Neutrophil (primary cell): ENCODE data around the gene DPP7.
"Not testable (repeated sequence)": the region's sequence is repeated elsewhere in the genome, so short reads cannot be mapped to it uniquely, and the experiment has no call there.

Experiments used
- H3K27ac ChIP-seq: fragments of 200-600 bp; sonication (generic); 2 replicates; pipeline ENCODE4 v1.5.1; 2016; ENCODE audit warnings: mild to moderate bottlenecking, moderate library complexity
- H3K27me3 ChIP-seq: fragments of 200-600 bp; sonication (generic); 2 replicates; pipeline ENCODE4 v1.6.0; 2016; ENCODE audit warnings: mild to moderate bottlenecking
- H3K36me3 ChIP-seq: fragments of 200-600 bp; sonication (generic); 2 replicates; pipeline ENCODE4 v1.5.1; 2017
- H3K4me1 ChIP-seq, 2 experiments: fragments of 200-600 bp in 1 of 2; sonication (generic) in 1 of 2; 1 replicate in 1 of 2; 2 replicates in 1 of 2; pipeline versions ENCODE4 v1.5.1 to v1.6.1; 2013 to 2016; ENCODE audit warnings: low read depth in 1 of 2, low read length in 1 of 2, mild to moderate bottlenecking in 1 of 2, moderate library complexity in 1 of 2; ENCODE audit not compliant: control insufficient read depth in 1 of 2, insufficient read depth in 1 of 2
- H3K4me3 ChIP-seq, 2 experiments: fragments of 200-600 bp in 1 of 2; sonication (generic) in 1 of 2; 1 replicate in 1 of 2; 2 replicates in 1 of 2; pipeline ENCODE4 v1.5.1; 2013 to 2016; ENCODE audit warnings: low read depth in 1 of 2, low read length in 1 of 2, mild to moderate bottlenecking in 1 of 2, moderate library complexity in 1 of 2
- H3K9me3 ChIP-seq: fragments of 200-600 bp; sonication (generic); 2 replicates; pipeline ENCODE4 v1.5.1; 2016
- CTCF ChIP-seq: fragments of 200-600 bp; sonication (generic); IDR thresholded peaks from 2 replicates; pipeline ENCODE4 v1.5.1; 2016; ENCODE audit warnings: antibody characterized with exemption

The DPP7 gene

GRCh38 chr9:137136881-137137607 is 22.5 kb upstream of the DPP7 start:
- no peak for TF ChIP-seq CTCF
- Histone ChIP-seq H3K36me3 (no peaks in the 10 kb centered on the region), H3K27me3 (peaks cover 100% of the 10 kb centered on the region), H3K27ac (no peak overlapping the region), H3K9me3 (no peaks in the 10 kb centered on the region), H3K4me1 (no peaks in the 10 kb centered on the region), H3K4me3 (no peak overlapping the region)

DNA sequence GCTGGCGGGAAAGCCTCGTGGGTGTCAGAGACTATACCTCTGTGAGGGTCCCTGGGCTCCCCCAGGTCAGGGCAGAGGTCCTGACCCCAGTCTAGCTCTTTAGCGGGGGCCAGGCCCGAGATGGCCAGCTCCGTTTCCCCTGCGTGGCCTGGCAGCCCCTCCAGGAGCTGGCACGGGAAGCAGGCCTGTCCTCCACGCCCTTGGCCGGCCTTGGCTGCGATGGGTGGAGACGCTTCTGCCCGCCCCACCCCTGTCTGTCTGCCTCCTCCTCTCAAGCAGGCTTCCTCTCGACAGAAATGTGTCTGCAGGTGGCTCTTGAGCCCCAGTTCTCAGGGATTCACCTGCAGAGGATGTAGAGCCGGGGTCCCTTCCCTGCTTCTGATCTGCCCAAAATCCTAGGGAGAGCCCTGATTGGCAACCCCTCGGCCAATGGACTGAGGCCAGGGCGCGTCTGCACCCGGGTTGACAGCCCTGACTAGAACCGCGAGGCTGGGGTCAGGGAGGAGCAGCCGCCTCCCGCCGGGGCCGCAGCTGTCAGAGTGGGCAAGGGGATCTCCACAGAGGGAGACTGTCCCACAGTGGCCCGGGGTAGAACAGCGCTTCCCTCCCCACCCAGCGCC is 21.8 kb upstream of the DPP7 start:
- no peaks in the 10 kb centered on the region for H3K36me3 ChIP-seq
- TF ChIP-seq CTCF = no peak
- no peaks in the 10 kb centered on the region for H3K4me1 ChIP-seq
- no peaks in the 10 kb centered on the region for H3K9me3 ChIP-seq
- H3K27ac ChIP-seq = no peak overlapping the region
- peaks cover 100% of the 10 kb centered on the region for H3K27me3 ChIP-seq
- H3K4me3 ChIP-seq = no peak overlapping the region

DNA sequence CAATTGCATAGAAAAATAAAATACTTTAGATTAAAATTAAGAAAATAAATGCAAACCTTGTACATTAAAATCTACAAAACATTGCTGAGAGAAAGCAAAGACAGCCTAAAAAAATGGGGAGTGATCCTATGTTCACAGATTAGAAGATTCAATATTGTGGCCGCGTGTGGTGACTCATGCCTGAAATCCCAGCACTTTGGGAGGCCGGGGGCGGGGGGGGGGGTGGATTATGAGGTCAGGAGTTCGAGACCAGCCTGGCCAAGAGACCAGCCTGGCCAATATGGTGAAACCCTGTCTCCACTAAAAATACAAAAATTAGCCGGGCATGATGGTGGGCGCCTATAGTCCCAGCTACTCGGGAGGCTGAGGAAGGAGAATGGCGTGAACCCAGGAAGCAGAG is 20.6 kb upstream of the DPP7 start:
- H3K27ac ChIP-seq, H3K36me3 ChIP-seq, H3K4me3 ChIP-seq, H3K9me3 ChIP-seq, H3K4me1 ChIP-seq: not testable (repeated sequence)
- H3K27me3 ChIP-seq = peaks cover 100% of the 10 kb centered on the region

- Histone ChIP-seq H3K4me3 (no peak overlapping the region), H3K4me1 (peaks cover 10 to 11% of the 10 kb centered on the region in 2 experiments), H3K27ac (no peak overlapping the region), H3K9me3 (no peaks in the 10 kb centered on the region), H3K27me3 (peaks cover 100% of the 10 kb centered on the region), H3K36me3 (no peaks in the 10 kb centered on the region)
- no peak for TF ChIP-seq CTCF
Measured at GRCh38 chr9:137134191-137134590, 19.7 kb upstream of the DPP7 start.

DNA sequence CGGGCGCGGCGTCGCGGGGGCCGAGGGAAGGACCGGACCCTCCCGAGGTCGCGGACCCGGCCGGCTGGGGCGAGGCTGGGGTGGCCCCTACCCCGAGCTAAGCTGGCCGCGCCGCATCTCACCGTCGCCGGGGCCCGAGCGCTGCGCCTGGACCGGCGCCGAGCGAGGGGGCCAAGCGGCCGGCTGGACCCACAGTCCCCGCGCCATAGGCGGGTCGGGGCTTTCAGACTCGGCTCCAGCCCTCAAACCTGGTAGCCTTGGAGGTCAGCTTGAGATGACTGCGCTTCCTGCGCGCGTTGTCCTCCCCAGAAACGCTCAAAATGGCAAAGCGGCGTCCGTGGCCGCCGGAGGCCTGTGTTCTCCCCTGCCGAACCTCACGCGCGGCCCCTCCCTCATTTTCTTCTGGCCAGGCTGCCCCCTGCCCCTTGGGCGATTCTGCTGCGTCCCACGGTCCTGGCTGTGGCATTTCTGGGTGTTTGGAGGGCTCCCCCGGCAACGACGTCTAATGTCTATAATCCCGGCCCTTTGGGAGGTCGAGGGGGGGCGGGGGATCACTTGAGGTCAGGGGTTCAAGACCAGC is 15.7 kb upstream of the DPP7 start:
- Histone ChIP-seq H3K4me1 (peaks cover 38% of the 10 kb centered on the region in 2 experiments), H3K4me3 (peak overlapping the region; percentile 80 to 85), H3K27me3 (peaks cover 73% of the 10 kb centered on the region), H3K27ac (peak overlapping the region; percentile 32), H3K9me3 (no peaks in the 10 kb centered on the region), H3K36me3 (no peaks in the 10 kb centered on the region)
- no peak for TF ChIP-seq CTCF
